GM23338 (cell line): Measurements from ENCODE around the gene SGSH. TPM values are rescaled to one million over a fixed set of nuclear protein-coding genes. Genes with fewer than 3 reads are reported as not detected.
A peak's percentile ranks its signal among the peaks of the same experiment; 100 is the strongest.

Source experiments
- ATAC-seq: fragments of 200-7000 bp; cut with Tn5 transposase; 3 replicates; pipeline ENCODE4 v1.9.1; 2020
- DNase-seq: peaks from one replicate; pipeline ENCODE4 v3.0.0-alpha.2; 2015; ENCODE audit warnings: low spot score
- H2AFZ ChIP-seq: fragments of 200-600 bp; sonication (generic); 2 replicates; pipeline ENCODE4 v1.8.0; 2016; ENCODE audit warnings: antibody characterized with exemption, mild to moderate bottlenecking, moderate library complexity
- H3F3A ChIP-seq: fragments of 200-600 bp; sonication (generic); replicated peaks from 2 replicates; pipeline ENCODE4 v1.8.0; 2017; ENCODE audit warnings: antibody characterized with exemption, mixed run types, low read depth
- H3K27ac ChIP-seq: fragments of 200-600 bp; sonication (generic); 2 replicates; pipeline ENCODE4 v1.6.1; 2016; ENCODE audit warnings: low read depth
- H3K27me3 ChIP-seq: fragments of 200-600 bp; sonication (generic); 2 replicates; pipeline ENCODE4 v1.8.0; 2016; ENCODE audit warnings: mild to moderate bottlenecking, mixed run types, moderate library complexity; ENCODE audit not compliant: insufficient read depth
- H3K36me3 ChIP-seq: fragments of 200-600 bp; sonication (generic); 2 replicates; pipeline ENCODE4 v1.8.0; 2016; ENCODE audit warnings: mild to moderate bottlenecking; ENCODE audit not compliant: insufficient read depth
- H3K4me1 ChIP-seq: fragments of 200-600 bp; sonication (generic); 2 replicates; pipeline ENCODE4 v1.8.0; 2016; ENCODE audit warnings: mild to moderate bottlenecking, moderate library complexity; ENCODE audit not compliant: insufficient read depth
- H3K4me2 ChIP-seq: fragments of 200-600 bp; sonication (generic); 2 replicates; pipeline ENCODE4 v1.7.1; 2017; ENCODE audit warnings: mixed run types
- H3K4me3 ChIP-seq: fragments of 200-600 bp; sonication (generic); 2 replicates; pipeline ENCODE4 v1.6.1; 2016; ENCODE audit warnings: mixed run types
- H3K79me2 ChIP-seq: fragments of 200-600 bp; sonication (generic); replicated peaks from 2 replicates; pipeline ENCODE4 v1.8.0; 2017; ENCODE audit warnings: mild to moderate bottlenecking; ENCODE audit not compliant: insufficient read depth
- H3K9me2 ChIP-seq: fragments of 200-600 bp; sonication (generic); 2 replicates; pipeline ENCODE4 v1.8.0; 2017; ENCODE audit not compliant: insufficient read depth
- H4K20me1 ChIP-seq: fragments of 200-600 bp; sonication (generic); replicated peaks from 2 replicates; pipeline ENCODE4 v1.8.0; 2017; ENCODE audit warnings: mild to moderate bottlenecking; ENCODE audit not compliant: insufficient read depth
- H3K27ac Mint-ChIP-seq: 2 replicates; pipeline ENCODE4 v1.8.0; 2020; ENCODE audit warnings: inconsistent platforms, mild to moderate bottlenecking, moderate library complexity, mixed read lengths
- H3K27me3 Mint-ChIP-seq: 3 replicates; pipeline ENCODE4 v1.8.0; 2022; ENCODE audit warnings: low read depth, mild to moderate bottlenecking, moderate library complexity, mixed read lengths, inconsistent platforms; ENCODE audit not compliant: insufficient read depth, poor library complexity
- H3K36me3 Mint-ChIP-seq: 3 replicates; pipeline ENCODE4 v1.8.0; 2021; ENCODE audit warnings: low read depth, mild to moderate bottlenecking, inconsistent platforms, moderate library complexity, mixed read lengths
- H3K4me1 Mint-ChIP-seq: 3 replicates; pipeline ENCODE4 v1.8.0; 2020; ENCODE audit warnings: mild to moderate bottlenecking, inconsistent platforms, mixed read lengths
- H3K4me3 Mint-ChIP-seq: 3 replicates; pipeline ENCODE4 v1.8.0; 2021; ENCODE audit warnings: moderate library complexity, mild to moderate bottlenecking, inconsistent platforms, mixed read lengths
- H3K9me3 Mint-ChIP-seq: 3 replicates; pipeline ENCODE4 v1.8.0; 2020; ENCODE audit warnings: moderate library complexity, mild to moderate bottlenecking, inconsistent platforms, mixed read lengths
- CTCF ChIP-seq, 2 experiments: fragments of 200-600 bp in 1 of 2; sonication (generic) in 1 of 2; conservative IDR thresholded peaks; 2 replicates each; pipeline versions ENCODE4 v1.5.1 to v1.6.1; 2016 to 2017; ENCODE audit warnings: antibody characterized with exemption in 2 of 2, low read depth in 2 of 2, mild to moderate bottlenecking in 2 of 2, moderate library complexity in 1 of 2
- JUNB ChIP-seq: IDR thresholded peaks from one replicate; pipeline ENCODE4 v1.6.1; 2016; ENCODE audit warnings: antibody characterized with exemption; ENCODE audit not compliant: unreplicated experiment
- REST ChIP-seq: IDR thresholded peaks from one replicate; pipeline ENCODE4 v1.6.1; 2018; ENCODE audit warnings: antibody characterized with exemption; ENCODE audit not compliant: unreplicated experiment
- ZNF114 ChIP-seq: fragments of 250-450 bp; sonication (Bioruptor Pico); IDR thresholded peaks from 2 replicates; pipeline ENCODE4 v1.5.0; 2020; ENCODE audit warnings: mild to moderate bottlenecking, moderate library complexity
- ZNF462 ChIP-seq: fragments of 250-450 bp; sonication (Bioruptor Pico); IDR thresholded peaks from 2 replicates; pipeline ENCODE4 v1.5.0; 2020; ENCODE audit warnings: mild to moderate bottlenecking, moderate library complexity
- polyA plus RNA-seq: library from polyadenylated mRNA; unstranded; fragments of >200 nt; fragmentation: Nextera tagmentation; extraction: Ambion mirVana; gene quantifications from 2 replicates; pipeline ENCODE4 v1.2.1, GENCODE V29; 2016
- total RNA-seq: library from RNA; depleted of rRNA; stranded (reverse); fragments of >200 nt; shearing (Covaris generic); gene quantifications from 2 replicates; pipeline ENCODE4 v1.2.3, GENCODE V29; 2014

Gene SGSH
- total and polyA plus RNA-seq, 2 experiments from 2014 or later, result 9.6 to 17.5 TPM

- TF ChIP-seq ZNF462 (CRISPR knock-in tag) (no peak), JUNB (no peak), CTCF (conservative IDR thresholded peaks at IDR 0.05; ENCODE audit: low read depth in 2 of 2) (0 out of 4 replicates have a peak, but pooled peaks of 1 of the 2 experiments have one; percentile 17)
Observed at GRCh38 chr17:80248894-80249710, 29.0 kb upstream of the SGSH start (continued).

- Mint-ChIP-seq H3K9me3 (no peaks in the 10 kb centered on the region), H3K4me3 (no peak overlapping the region), H3K4me1 (no peaks in the 10 kb centered on the region; the same call in 2 of the 3 replicates), H3K36me3 (peaks cover 12% of the 10 kb centered on the region; the same call in 2 of the 3 replicates), H3K27ac (no peak overlapping the region), H3K27me3 (peaks cover 11% of the 10 kb centered on the region)
- Histone ChIP-seq H3K36me3 (no peaks in the 10 kb centered on the region), H2AFZ (no peak overlapping the region), H3K79me2 (no peaks in the 10 kb centered on the region), H3F3A (no peaks in the 10 kb centered on the region), H3K4me3 (no peak overlapping the region), H3K9me2 (no peaks in the 10 kb centered on the region), H3K27ac (no peak overlapping the region), H4K20me1 (peaks cover 3% of the 10 kb centered on the region; the same call in 1 of the 2 replicates), H3K4me1 (no peaks in the 10 kb centered on the region), H3K4me2 (no peak overlapping the region), H3K27me3 (no peaks in the 10 kb centered on the region)
- ATAC-seq (no peak), DNase-seq (no peak)
- TF ChIP-seq JUNB, result no peak
- no peak for TF ChIP-seq ZNF114 (CRISPR knock-in tag)
- TF ChIP-seq REST, result no peak
Observed at GRCh38 chr17:80248001-80248893, 28.1 kb upstream of the SGSH start.
